ELF-1 (cell line): ENCODE measurements around the gene PTK7.
A peak's percentile ranks its signal among the peaks of the same experiment; 100 is the strongest.
"Not testable (repeated sequence)": the region's sequence is repeated elsewhere in the genome, so short reads cannot be mapped to it uniquely, and the experiment has no call there.

ENCODE experiments used
- DNase-seq: peaks from one replicate; pipeline ENCODE4 v3.0.0-alpha.2; 2016; ENCODE audit warnings: low read depth, low spot score

The PTK7 gene

DNA sequence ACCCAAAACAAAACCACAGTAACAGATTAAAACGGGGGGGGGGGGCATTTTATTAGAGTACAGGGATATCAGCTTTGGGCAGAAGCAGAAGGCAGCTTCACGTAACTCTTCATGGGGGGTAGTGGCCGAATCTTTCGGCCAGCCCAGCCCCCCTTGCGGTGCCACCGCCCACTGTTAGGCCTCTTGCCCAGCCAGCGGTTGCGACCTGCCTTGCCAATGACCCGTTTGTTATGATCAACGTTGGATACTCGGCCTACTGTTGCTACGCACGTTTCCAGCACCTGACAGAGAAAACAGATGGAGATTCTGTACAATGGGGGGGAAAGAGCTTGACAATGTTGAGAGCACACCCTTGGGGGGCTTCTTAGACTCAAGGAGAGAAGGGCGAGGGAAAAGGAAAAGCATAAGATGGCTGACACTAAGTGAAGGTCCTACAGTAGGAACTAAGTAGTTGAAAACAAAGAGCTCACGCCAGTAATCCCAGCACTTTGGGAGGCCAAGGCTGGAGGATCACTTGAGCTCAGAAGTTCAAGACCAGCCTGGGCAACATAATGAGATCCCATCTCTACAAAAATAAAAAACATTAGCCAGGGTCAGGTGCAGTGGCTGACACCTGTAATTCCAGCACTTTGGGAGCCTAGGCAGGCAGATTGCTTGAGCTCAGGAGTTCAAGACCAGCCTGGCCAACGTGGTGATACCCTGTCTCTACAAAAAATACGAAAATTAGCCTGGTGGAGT, 21.7 kb upstream of the PTK7 start:
- no peak for DNase-seq

DNA sequence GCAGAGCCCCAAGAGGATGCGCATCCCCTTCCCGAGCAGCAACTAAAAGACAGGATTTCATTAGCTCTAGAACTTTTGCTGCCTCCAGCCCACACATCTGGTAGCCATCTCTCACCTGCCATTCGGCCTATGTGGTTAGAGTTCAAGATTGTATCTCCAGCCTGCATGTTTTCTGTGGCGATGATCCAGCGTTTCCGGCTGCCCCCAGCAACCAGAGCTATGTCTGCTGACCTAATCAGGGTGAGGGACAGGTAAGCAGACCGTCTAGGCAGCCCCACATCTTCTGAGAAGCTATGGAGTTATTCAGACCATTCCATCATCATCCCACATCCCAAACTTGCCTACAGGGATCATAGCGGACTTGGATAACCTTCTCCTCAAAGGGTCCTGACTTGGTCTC, 20.1 kb upstream of the PTK7 start:
- DNase-seq: no peak

DNA sequence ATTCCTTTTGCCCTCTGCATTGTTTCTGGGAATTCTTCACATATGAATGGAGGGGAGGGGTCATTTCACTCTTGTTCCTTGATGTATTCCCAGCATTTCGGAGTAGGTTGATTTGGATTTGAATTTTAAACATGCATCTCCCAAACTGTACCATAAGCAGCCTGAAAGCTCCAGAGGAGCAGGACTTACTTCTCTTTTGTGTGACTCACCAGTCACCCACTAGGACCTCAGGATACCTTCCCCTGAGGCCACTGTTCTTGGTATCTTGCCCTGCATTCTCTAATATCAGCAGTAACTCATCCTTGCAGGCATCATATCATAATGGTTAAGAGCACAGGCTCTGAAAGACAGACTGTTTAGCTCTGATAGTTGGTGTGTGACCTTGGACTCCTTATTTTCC, 17.6 kb upstream of the PTK7 start:
- DNase-seq: no peak

DNA sequence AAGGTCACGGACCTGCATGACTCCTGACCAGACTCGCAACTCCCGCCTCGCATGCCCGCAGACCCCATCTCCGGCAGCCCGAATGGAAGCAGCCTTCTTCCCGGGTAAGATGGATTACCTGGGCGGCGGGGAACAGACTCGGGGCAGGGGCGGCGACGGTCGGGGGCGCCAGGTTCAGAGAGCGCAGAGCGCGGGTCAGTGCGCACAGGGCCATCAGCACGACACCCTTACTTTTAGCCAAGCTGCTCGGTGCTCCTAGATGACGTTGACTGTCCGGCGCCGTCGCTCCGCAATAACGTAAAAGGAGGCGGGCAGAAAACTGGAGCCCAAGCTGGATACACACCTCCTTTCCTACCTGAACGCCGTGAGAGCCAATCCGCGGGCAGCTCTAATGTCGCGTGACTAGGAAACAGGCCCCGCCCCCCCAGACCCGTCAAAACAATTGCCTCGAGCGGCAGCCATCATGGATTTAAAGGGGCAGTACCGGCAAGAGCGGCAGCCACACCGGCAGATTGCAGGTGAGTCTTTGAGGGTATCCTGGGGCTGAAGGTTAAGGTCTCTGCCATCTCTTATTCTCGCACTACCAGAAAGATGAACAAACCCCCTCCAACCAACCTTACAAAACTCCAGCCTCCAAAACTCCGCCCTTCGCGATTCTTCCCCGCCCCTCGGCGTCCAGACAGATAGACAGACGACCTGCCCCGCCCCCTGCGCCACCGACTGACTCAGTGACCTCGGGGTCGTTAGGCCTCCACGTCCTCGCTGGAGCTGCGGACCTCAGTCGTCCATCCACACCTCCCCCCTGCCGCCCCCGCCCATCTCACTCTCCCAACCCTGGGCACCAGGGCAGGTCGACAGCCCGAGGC, 16.7 kb upstream of the PTK7 start, which contains the start of the genes KLC4 and MRPL2:
Gene KLC4 (plus strand): TSS at position 464 of the 866 bp plus-strand sequence. CDS start 1,705 bp downstream, outside the sequence.
Gene MRPL2 (minus strand): TSS at position 267 of the 866 bp plus-strand sequence. CDS start 53 bp downstream, at position 214.
- DNase-seq: peak; percentile 99

DNA sequence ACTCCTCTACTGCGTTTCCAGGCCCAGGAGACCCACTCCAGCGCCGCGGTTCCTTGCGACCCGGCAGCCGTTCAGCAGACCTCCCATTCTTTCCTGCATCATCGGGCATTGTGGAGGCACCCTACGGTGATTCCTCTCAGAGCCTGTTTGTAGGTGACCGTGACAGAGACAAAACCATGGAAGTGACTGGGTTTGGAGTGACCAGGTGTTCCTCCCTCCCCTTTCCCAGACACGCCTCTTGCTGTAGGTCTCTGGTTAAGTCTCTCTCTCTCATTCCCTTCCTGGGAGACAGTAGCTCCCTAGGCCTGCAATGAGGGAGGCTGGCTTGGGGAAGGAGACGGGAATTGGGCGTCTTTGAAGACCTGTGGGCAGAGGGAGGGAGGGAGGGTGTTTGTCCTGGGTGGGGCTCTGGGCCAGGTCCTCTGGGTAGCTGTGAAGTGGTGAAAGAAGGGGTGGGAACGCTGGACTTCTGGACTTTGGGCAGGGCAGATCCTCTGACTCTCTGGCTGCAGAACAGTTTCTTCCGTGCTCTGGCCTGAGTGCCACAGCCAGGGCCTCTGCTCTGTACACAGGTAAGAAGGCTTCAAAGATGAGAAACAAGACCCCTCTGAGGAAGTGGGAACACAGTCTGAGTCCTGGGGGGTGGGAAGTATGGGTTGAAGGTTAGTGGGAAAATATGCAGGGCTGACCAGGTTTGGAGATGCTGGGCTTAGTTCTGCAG, 15.9 kb upstream of the PTK7 start:
- no peak for DNase-seq

DNA sequence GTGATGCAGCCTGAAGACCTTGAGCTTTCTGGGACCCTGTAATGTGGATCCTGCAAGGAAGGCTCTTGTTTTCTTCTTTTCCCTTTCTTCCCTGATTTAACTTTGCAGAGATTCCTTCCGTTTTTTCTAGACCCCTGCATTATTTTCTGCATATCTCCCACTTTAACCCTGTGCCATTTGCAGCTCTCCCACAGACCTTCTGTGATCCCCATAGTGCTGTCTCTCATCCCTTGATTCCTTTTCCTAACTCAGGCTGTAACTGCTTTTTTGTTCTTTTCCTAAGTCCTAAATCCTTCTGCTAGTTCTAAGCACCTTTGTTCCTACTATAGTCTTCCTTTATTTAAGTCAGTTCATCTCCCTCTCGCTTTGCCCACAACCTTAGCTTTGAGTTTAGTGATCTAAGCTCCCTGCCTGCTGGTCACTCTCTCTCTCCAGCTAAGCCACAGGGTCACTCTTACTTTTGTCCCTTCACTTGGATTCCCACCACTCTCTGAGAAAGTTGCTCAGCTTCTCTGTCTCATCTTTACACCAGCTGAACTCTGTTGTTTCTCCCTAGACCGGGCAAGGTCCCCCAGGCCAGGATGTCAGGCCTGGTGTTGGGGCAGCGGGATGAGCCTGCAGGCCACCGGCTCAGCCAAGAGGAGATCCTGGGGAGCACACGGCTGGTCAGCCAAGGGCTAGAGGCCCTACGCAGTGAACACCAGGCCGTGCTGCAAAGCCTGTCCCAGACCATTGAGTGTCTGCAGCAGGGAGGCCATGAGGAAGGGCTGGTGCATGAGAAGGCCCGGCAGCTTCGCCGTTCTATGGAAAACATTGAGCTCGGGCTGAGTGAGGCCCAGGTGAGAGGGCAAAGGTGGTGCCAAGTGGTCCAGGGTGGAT, 15.1 kb upstream of the PTK7 start:
- no peak for DNase-seq

DNA sequence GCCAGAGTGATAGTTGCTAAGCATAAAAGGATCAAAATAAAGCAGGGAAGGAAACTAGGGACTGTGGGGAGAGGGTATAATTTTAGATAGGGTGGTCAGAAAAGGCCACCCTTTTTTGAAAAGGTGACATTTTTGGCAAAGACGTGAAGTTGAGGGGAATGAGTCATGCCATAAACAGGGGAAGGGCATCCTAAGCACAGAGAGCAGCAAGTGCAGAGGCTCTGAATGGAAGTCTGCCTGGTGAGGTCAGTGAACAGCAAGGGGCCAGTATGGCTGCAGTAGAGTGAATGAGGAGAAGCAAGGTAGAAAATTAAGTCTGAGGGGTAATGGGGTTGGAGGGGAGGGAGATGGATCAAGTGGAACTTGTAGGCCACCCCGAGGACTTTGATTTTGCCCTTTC, 14.3 kb upstream of the PTK7 start:
- DNase-seq: no peak

DNA sequence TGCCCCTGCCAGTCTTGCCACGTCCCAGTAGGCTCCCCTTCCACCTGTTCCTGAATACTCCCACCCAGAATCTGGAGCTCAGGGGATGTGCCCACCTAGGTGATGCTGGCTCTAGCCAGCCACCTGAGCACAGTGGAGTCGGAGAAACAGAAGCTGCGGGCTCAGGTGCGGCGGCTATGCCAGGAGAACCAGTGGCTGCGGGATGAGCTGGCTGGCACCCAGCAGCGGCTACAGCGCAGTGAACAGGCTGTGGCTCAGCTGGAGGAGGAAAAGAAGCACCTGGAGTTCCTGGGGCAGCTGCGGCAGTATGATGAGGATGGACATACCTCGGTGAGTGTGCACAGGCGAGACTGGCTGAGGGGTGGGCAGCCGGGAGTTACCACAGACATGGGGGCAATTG, 13.3 kb upstream of the PTK7 start:
- no peak for DNase-seq

DNA sequence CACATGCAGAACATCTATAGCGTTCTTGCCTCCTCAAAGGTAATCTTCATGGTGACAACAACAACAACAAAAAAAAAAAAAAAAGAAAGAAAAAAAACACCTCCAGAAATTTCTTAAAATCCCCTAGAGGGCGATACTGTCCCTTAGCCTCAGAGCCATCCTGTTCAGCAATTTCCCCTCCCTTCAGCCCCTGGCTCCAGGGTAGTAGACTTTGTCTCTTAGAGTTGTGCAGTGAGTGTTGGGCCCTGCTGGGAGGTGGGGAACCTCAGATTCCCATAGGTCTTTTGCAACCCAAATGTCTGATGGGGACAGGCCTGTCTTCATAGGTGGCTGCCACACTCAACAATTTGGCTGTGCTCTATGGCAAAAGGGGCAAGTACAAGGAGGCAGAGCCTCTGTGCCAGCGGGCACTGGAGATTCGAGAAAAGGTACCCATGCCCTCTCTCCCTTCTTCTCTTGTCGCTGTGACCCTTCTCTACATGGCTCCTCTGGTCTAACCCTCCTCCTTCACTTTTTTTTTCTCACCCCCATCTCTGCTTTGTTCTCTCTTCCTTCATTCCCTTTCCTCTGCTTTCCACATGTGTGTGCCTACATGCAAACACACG, 6.0 kb upstream of the PTK7 start:
- peak; percentile 60 for DNase-seq

DNA sequence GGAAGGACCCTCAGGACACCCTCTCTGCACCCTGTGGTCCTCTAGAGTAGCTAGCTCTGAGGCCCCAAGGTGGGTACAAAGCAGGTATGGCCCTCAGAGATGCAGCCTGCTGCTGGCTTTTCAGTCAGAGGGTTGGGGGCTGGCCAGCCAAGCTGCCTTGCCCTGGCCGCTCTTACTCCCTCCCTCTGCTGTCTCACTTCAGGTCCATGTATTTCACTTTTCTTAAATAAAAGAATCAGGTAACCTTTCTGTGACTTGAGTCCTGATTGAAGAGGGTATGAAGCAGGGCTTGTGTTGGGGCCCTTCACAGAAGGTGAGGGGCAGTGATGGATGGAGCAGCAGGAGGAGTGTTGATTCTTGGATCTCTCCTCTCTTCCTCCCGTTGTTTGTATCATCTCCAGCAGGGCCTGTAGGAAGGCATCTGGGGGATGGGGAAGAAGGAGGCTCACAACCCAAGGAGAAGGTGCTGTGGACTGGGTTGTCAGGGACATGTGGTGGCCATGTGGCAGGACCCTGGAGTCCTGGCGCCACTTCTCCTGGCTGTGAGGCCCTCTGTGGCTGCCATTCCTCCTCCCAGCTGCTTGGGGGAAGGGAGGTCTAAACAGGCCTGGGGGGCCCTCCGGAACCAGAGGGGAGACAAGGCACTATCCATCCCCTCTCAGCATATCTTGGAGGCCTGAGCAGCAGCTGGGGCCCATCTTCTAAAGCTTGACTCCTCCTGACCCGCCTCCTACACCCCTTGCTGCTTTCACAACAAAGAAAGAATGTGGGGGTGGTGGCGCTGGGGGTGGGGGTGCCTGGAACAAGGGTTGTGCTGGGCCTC, 1.1 kb upstream of the PTK7 start:
- DNase-seq: no peak

DNA sequence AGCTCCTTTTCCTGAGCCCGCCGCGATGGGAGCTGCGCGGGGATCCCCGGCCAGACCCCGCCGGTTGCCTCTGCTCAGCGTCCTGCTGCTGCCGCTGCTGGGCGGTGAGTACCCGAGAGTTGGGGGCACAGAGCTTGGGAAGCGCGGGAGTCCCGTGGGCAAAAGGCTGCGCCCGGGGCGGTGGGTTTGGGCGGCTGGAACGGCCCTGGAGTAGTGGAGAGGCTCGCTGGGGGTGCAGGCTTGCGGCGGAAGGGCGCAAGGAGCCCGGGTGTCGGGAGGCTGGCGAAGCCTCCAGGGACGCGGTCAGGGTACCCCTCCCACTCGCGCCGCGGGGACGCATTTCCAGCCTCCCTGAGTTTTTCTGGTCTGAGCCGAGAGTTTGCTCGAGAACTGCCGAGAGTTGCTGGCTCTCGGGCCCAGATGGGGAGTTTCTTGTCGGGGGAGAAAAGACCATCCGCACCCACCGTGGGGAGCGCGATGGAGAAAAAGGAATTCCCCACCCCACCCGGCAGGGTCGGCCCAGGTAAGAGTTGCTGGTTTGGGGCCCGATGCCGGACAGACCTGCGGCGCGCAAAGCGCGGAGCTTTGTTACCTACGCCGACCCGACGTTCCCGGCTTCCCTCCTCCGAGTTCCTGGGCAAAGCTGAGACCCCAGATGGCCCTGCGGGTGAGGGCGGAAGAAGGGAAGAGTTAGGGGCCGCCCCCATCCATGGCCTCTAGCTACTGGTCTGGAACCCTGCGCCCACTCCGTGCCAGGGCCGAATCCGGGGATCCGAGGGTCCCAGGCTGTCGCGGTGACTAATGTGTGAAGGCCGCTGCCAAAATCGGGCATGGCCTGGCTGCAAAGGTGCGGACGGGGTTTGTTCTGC, 584 bp downstream of the PTK7 start:
- peak; percentile 75 for DNase-seq

DNA sequence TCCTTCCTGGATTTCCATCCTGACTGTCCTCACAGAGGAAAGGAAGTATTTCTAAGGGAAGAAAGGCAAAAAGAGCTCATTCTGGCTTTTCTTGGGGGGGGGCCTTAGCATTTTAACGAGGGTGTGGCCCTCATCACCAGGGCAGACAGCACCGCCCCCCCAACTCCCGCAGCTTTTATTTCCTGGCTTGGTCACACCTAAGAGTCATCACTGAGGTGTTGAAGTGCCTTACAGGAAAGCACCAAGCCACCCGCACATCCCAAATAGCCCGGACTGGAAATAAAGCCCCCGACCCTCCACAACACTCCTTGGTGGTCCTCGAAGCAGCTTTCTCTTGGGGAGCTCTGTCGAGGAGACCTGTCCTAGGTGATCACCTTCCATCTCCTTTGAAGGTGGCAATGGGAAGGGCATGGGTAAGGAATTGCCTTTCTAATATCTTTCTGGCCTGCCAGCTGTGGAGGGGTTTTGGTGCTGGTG, 1.3 kb downstream of the PTK7 start:
- DNase-seq: no peak

DNA sequence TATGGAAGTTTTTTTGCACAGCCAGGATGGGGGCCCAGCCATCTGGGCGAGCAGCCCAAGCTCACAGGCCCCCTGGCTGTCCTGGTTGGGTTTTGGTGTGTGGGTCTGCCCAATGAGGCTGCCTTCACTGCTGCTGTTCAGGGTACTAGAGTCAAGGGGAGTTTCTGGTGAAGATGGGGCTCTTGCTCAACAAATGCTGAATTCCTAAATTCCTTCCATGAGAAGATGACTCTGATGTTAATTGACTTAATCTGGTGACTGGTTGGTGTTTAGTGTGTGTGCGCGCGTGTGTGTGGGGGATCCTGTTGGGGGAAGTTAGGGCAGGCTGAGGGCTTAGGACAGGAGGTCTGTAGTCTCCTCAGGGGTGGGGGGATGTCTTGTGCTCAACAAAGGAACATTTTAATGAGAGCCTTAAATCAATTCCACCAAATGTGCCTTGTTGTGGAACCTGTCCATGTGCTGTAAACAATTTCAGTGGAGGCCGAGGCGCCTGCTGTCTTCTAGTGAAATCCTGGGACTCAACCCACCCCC, 1.9 kb downstream of the PTK7 start:
- no peak for DNase-seq

DNA sequence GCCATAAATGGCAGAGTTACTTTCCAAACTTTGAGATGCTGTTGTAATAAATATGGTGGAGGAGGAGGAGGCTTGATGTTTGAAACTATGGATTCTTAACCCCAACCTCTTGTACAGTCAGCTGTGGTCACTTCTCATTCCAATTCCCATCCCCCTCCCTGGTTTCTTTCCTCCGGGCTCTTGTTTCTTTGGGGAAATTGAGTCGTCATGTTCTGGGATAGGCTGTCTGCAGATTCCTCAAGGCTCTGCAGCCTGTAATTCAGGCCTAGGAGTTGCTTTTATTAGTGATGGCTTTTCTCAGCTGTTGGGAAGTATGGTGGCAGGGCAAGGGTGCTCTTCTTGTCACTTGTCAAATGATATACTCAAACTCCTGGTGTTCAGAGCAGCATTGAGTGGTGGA, 2.6 kb downstream of the PTK7 start:
- peak; percentile 67 for DNase-seq

DNA sequence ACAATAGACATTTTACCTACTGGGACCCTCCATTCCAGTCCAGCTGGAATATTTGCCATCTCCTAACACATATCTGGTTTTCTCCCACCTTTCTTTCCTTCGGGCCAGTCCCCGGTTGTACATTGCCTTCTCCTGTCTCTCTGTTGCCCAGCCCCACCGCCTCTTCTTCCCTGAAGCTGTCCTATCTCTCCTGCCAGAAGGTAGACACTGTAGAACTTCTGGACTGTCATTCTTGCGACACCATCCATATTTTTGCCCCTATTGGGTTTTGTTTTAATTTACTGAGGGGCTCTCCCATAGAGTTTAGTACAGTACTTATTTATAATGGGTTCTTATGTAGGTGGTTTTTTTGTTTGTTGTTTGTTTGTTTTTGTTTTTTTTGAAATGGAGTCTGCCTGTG, 4.9 kb downstream of the PTK7 start:
- DNase-seq: no peak

DNA sequence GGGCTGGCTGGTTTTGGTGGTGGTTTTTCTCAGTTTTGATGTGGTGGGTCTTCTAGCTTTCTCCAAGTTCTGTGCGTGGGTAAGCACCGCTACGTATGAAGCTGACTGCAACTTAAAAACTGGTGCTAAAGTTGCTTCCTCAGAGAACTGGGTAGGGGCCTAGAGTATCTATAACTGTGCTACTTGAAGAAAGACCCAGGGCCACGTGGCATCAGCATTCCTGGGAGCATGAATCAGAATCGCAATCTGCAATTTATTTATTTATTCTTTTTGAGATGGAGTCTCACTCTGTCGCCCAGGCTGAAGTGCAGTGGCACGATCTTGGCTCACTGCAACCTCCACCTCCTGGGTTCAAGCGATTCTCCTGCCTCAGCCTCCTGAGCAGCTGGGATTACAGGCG, 5.8 kb downstream of the PTK7 start:
- not testable (repeated sequence) for DNase-seq

DNA sequence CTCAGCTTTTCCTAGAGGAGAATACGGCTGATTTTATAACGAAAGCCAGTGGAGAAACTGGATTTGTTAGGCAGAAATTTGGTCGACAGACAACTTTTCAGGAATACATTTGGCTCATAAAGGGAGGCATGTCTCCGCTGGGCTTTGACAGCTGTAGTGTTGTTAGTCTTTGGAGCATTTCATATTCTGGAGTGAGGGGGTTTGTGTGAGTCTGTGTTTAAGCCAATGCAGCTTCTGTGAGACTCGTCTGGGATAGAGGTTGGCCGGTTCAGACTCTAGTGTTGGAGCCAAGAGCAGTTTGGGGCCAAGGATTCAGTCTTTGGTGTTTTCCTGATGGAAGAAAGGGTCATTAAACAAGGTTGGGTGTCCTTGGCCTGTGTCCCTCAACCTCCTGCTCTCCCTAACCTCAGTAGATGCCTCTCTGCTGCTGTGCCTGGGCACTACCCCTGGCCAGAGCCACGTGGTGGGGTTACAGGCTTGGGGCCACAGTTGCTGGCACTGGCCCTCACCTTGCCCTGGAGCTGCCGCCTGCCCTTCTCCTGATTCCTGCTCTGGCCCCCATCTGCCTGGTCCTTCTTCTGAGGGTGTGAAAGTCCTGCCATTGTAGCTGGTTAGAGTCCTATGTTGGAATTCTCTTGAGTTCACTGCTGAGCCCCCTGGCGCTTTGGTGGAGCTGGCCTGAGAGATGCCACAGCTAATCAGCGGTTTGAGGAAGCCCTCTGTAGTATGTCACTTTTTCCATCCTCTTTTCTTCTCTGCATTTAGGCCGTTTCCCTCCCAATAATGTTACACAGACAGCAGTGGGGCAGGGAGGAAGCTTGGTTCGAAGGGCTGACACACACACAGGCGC, 6.9 kb downstream of the PTK7 start:
- DNase-seq: peak; percentile 62
